GM23338 (cell line): Measurements from ENCODE around the gene DHX30. TPM values are rescaled to one million over a fixed set of nuclear protein-coding genes. Genes with fewer than 3 reads are reported as not detected.

ENCODE experiments used
- ATAC-seq: fragments of 200-7000 bp; cut with Tn5 transposase; 3 replicates; pipeline ENCODE4 v1.9.1; 2020
- DNase-seq: peaks from one replicate; pipeline ENCODE4 v3.0.0-alpha.2; 2015; ENCODE audit warnings: low spot score
- H2AFZ ChIP-seq: fragments of 200-600 bp; sonication (generic); 2 replicates; pipeline ENCODE4 v1.8.0; 2016; ENCODE audit warnings: antibody characterized with exemption, mild to moderate bottlenecking, moderate library complexity
- H3F3A ChIP-seq: fragments of 200-600 bp; sonication (generic); replicated peaks from 2 replicates; pipeline ENCODE4 v1.8.0; 2017; ENCODE audit warnings: antibody characterized with exemption, mixed run types, low read depth
- H3K27ac ChIP-seq: fragments of 200-600 bp; sonication (generic); 2 replicates; pipeline ENCODE4 v1.6.1; 2016; ENCODE audit warnings: low read depth
- H3K27me3 ChIP-seq: fragments of 200-600 bp; sonication (generic); 2 replicates; pipeline ENCODE4 v1.8.0; 2016; ENCODE audit warnings: mild to moderate bottlenecking, mixed run types, moderate library complexity; ENCODE audit not compliant: insufficient read depth
- H3K36me3 ChIP-seq: fragments of 200-600 bp; sonication (generic); 2 replicates; pipeline ENCODE4 v1.8.0; 2016; ENCODE audit warnings: mild to moderate bottlenecking; ENCODE audit not compliant: insufficient read depth
- H3K4me1 ChIP-seq: fragments of 200-600 bp; sonication (generic); 2 replicates; pipeline ENCODE4 v1.8.0; 2016; ENCODE audit warnings: mild to moderate bottlenecking, moderate library complexity; ENCODE audit not compliant: insufficient read depth
- H3K4me2 ChIP-seq: fragments of 200-600 bp; sonication (generic); 2 replicates; pipeline ENCODE4 v1.7.1; 2017; ENCODE audit warnings: mixed run types
- H3K4me3 ChIP-seq: fragments of 200-600 bp; sonication (generic); 2 replicates; pipeline ENCODE4 v1.6.1; 2016; ENCODE audit warnings: mixed run types
- H3K79me2 ChIP-seq: fragments of 200-600 bp; sonication (generic); replicated peaks from 2 replicates; pipeline ENCODE4 v1.8.0; 2017; ENCODE audit warnings: mild to moderate bottlenecking; ENCODE audit not compliant: insufficient read depth
- H3K9me2 ChIP-seq: fragments of 200-600 bp; sonication (generic); 2 replicates; pipeline ENCODE4 v1.8.0; 2017; ENCODE audit not compliant: insufficient read depth
- H4K20me1 ChIP-seq: fragments of 200-600 bp; sonication (generic); replicated peaks from 2 replicates; pipeline ENCODE4 v1.8.0; 2017; ENCODE audit warnings: mild to moderate bottlenecking; ENCODE audit not compliant: insufficient read depth
- H3K27ac Mint-ChIP-seq: 2 replicates; pipeline ENCODE4 v1.8.0; 2020; ENCODE audit warnings: inconsistent platforms, mild to moderate bottlenecking, moderate library complexity, mixed read lengths
- H3K27me3 Mint-ChIP-seq: 3 replicates; pipeline ENCODE4 v1.8.0; 2022; ENCODE audit warnings: low read depth, mild to moderate bottlenecking, moderate library complexity, mixed read lengths, inconsistent platforms; ENCODE audit not compliant: insufficient read depth, poor library complexity
- H3K36me3 Mint-ChIP-seq: 3 replicates; pipeline ENCODE4 v1.8.0; 2021; ENCODE audit warnings: low read depth, mild to moderate bottlenecking, inconsistent platforms, moderate library complexity, mixed read lengths
- H3K4me1 Mint-ChIP-seq: 3 replicates; pipeline ENCODE4 v1.8.0; 2020; ENCODE audit warnings: mild to moderate bottlenecking, inconsistent platforms, mixed read lengths
- H3K4me3 Mint-ChIP-seq: 3 replicates; pipeline ENCODE4 v1.8.0; 2021; ENCODE audit warnings: moderate library complexity, mild to moderate bottlenecking, inconsistent platforms, mixed read lengths
- H3K9me3 Mint-ChIP-seq: 3 replicates; pipeline ENCODE4 v1.8.0; 2020; ENCODE audit warnings: moderate library complexity, mild to moderate bottlenecking, inconsistent platforms, mixed read lengths
- EZH2 ChIP-seq: fragments of 200-600 bp; sonication (generic); IDR thresholded peaks from one replicate; pipeline ENCODE4 v1.8.0; 2017; ENCODE audit warnings: antibody characterized with exemption, mild to moderate bottlenecking, low read depth; ENCODE audit not compliant: unreplicated experiment
- EZH2phosphoT487 ChIP-seq: fragments of 200-600 bp; sonication (generic); IDR thresholded peaks from one replicate; pipeline ENCODE4 v1.8.1; 2018; ENCODE audit warnings: antibody characterized with exemption; ENCODE audit not compliant: unreplicated experiment
- POLR2AphosphoS5 ChIP-seq: IDR thresholded peaks from 2 replicates; pipeline ENCODE4 v1.6.1; 2016; ENCODE audit warnings: antibody characterized with exemption, low read depth
- REST ChIP-seq: IDR thresholded peaks from one replicate; pipeline ENCODE4 v1.6.1; 2018; ENCODE audit warnings: antibody characterized with exemption; ENCODE audit not compliant: unreplicated experiment
- STAT1 ChIP-seq: IDR thresholded peaks from one replicate; pipeline ENCODE4 v1.6.1; 2016; ENCODE audit warnings: antibody characterized with exemption; ENCODE audit not compliant: unreplicated experiment
- ZNF114 ChIP-seq: fragments of 250-450 bp; sonication (Bioruptor Pico); IDR thresholded peaks from 2 replicates; pipeline ENCODE4 v1.5.0; 2020; ENCODE audit warnings: mild to moderate bottlenecking, moderate library complexity
- polyA plus RNA-seq: library from polyadenylated mRNA; unstranded; fragments of >200 nt; fragmentation: Nextera tagmentation; extraction: Ambion mirVana; gene quantifications from 2 replicates; pipeline ENCODE4 v1.2.1, GENCODE V29; 2016
- total RNA-seq: library from RNA; depleted of rRNA; stranded (reverse); fragments of >200 nt; shearing (Covaris generic); gene quantifications from 2 replicates; pipeline ENCODE4 v1.2.3, GENCODE V29; 2014
- TF ChIP-seq, protein P1 (sequence below): IDR thresholded peaks from 2 replicates; pipeline ENCODE4 v1.6.1; 2016; ENCODE audit warnings: antibody characterized with exemption
- TF ChIP-seq, protein P2 (sequence below): fragments of 250-450 bp; sonication (Bioruptor Pico); IDR thresholded peaks from 2 replicates; pipeline ENCODE4 v1.5.0; 2020; ENCODE audit warnings: mild to moderate bottlenecking, moderate library complexity

Gene DHX30
- total and polyA plus RNA-seq, 2 experiments from 2014 or later: 47.5 to 125 TPM

DNA sequence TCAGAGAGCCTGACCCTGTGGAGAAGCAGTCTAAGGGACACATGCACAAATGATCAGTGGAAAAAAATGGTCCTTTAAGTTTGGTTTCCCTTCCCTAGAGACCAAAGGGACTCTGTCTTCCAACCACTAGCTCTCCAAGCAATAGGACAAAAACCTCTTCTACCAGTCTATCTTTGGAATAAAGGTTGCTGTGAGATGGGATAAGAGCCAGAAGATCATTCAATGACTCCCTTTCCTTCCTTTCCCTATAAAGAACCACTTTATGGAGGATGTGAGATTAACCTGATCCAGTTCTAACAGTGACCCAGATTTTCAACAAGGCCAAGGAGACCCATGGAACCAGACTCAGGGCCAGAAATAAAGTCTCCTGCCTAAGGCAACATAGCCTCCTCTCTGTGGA, 74.8 kb downstream of the DHX30 start:
- Histone ChIP-seq H3K27me3 (no peaks in the 10 kb centered on the region), H3K4me1 (no peaks in the 10 kb centered on the region), H3F3A (no peaks in the 10 kb centered on the region), H2AFZ (no peak overlapping the region), H3K36me3 (peaks cover 6% of the 10 kb centered on the region; the same call in 1 of the 2 replicates), H3K27ac (no peak overlapping the region), H3K4me2 (no peak overlapping the region), H3K79me2 (no peaks in the 10 kb centered on the region), H3K9me2 (no peaks in the 10 kb centered on the region), H4K20me1 (peaks cover 3% of the 10 kb centered on the region; the same call in 1 of the 2 replicates), H3K4me3 (no peak overlapping the region)
- DNase-seq (no peak), ATAC-seq (no peak)
- no peaks in the 10 kb centered on the region for H3K9me3 Mint-ChIP-seq
- TF ChIP-seq REST (no peak), POLR2AphosphoS5 (no peak), ZNF114 (no peak), EZH2 (no peak), STAT1 (no peak), EZH2phosphoT487 (no peak)
- TF ChIP-seq, protein P1, sequence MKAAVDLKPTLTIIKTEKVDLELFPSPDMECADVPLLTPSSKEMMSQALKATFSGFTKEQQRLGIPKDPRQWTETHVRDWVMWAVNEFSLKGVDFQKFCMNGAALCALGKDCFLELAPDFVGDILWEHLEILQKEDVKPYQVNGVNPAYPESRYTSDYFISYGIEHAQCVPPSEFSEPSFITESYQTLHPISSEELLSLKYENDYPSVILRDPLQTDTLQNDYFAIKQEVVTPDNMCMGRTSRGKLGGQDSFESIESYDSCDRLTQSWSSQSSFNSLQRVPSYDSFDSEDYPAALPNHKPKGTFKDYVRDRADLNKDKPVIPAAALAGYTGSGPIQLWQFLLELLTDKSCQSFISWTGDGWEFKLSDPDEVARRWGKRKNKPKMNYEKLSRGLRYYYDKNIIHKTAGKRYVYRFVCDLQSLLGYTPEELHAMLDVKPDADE: no peak
- TF ChIP-seq, protein P2, sequence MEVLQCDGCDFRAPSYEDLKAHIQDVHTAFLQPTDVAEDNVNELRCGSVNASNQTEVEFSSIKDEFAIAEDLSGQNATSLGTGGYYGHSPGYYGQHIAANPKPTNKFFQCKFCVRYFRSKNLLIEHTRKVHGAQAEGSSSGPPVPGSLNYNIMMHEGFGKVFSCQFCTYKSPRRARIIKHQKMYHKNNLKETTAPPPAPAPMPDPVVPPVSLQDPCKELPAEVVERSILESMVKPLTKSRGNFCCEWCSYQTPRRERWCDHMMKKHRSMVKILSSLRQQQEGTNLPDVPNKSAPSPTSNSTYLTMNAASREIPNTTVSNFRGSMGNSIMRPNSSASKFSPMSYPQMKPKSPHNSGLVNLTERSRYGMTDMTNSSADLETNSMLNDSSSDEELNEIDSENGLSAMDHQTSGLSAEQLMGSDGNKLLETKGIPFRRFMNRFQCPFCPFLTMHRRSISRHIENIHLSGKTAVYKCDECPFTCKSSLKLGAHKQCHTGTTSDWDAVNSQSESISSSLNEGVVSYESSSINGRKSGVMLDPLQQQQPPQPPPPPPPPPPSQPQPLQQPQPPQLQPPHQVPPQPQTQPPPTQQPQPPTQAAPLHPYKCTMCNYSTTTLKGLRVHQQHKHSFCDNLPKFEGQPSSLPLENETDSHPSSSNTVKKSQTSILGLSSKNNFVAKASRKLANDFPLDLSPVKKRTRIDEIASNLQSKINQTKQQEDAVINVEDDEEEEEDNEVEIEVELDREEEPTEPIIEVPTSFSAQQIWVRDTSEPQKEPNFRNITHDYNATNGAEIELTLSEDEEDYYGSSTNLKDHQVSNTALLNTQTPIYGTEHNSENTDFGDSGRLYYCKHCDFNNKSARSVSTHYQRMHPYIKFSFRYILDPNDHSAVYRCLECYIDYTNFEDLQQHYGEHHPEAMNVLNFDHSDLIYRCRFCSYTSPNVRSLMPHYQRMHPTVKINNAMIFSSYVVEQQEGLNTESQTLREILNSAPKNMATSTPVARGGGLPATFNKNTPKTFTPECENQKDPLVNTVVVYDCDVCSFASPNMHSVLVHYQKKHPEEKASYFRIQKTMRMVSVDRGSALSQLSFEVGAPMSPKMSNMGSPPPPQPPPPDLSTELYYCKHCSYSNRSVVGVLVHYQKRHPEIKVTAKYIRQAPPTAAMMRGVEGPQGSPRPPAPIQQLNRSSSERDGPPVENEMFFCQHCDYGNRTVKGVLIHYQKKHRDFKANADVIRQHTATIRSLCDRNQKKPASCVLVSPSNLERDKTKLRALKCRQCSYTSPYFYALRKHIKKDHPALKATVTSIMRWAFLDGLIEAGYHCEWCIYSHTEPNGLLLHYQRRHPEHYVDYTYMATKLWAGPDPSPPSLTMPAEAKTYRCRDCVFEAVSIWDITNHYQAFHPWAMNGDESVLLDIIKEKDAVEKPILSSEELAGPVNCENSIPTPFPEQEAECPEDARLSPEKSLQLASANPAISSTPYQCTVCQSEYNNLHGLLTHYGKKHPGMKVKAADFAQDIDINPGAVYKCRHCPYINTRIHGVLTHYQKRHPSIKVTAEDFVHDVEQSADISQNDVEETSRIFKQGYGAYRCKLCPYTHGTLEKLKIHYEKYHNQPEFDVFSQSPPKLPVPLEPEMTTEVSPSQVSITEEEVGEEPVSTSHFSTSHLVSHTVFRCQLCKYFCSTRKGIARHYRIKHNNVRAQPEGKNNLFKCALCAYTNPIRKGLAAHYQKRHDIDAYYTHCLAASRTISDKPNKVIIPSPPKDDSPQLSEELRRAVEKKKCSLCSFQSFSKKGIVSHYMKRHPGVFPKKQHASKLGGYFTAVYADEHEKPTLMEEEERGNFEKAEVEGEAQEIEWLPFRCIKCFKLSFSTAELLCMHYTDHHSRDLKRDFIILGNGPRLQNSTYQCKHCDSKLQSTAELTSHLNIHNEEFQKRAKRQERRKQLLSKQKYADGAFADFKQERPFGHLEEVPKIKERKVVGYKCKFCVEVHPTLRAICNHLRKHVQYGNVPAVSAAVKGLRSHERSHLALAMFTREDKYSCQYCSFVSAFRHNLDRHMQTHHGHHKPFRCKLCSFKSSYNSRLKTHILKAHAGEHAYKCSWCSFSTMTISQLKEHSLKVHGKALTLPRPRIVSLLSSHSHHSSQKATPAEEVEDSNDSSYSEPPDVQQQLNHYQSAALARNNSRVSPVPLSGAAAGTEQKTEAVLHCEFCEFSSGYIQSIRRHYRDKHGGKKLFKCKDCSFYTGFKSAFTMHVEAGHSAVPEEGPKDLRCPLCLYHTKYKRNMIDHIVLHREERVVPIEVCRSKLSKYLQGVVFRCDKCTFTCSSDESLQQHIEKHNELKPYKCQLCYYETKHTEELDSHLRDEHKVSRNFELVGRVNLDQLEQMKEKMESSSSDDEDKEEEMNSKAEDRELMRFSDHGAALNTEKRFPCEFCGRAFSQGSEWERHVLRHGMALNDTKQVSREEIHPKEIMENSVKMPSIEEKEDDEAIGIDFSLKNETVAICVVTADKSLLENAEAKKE: no peak
- H3K27ac Mint-ChIP-seq: no peak overlapping the region
- H3K27me3 Mint-ChIP-seq: peaks cover 3% of the 10 kb centered on the region
- peaks cover 9% of the 10 kb centered on the region for H3K4me1 Mint-ChIP-seq
- no peak overlapping the region for H3K4me3 Mint-ChIP-seq
- peaks cover 33% of the 10 kb centered on the region for H3K36me3 Mint-ChIP-seq
